ENCODE data around the gene DNAL4. TPM values are rescaled to one million over a fixed set of nuclear protein-coding genes. Genes with fewer than 3 reads are reported as not detected.

Gene DNAL4
- polyA plus RNA-seq, 1 donor (not counting 4 experiments of a cell fraction or from before 2014, with no cell fraction given) = 11.4 TPM

DNA sequence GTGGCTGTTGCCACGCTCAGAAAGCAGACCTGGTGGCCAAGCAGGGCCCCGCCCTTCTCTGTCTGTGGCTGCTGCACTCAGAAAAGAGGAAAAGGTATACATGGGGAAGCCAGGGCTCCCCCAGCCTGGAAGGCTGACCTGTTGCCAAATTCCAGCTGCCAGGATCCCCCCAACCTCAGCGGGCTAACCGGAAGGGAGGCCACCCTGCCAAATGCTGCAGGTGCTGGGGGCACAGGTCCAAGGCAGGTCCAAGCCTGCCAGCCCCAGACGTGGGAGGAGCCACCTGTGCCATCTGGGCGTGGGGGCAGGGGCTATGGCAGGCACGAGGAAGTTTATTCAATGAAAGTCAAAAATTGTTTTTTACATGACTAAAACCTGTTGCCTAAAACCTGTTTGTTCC lies 47.3 kb upstream of the DNAL4 start:
- Histone ChIP-seq H3K4me1 (ENCODE audit: control insufficient read depth, extremely low read depth, insufficient read depth, low read length) (peaks cover 3% of the 10 kb centered on the region), H3K27ac (ENCODE audit: control insufficient read depth, insufficient read depth, low read length) (no peak overlapping the region), H3K9me3 (ENCODE audit: control insufficient read depth, low read depth, low read length) (no peaks in the 10 kb centered on the region), H3K27me3 (ENCODE audit: control insufficient read depth, extremely low read depth, insufficient read depth, low read length) (peaks cover 58% of the 10 kb centered on the region), H3K4me3 (ENCODE audit: control insufficient read depth in 2 of 3, extremely low read depth in 1 of 3, insufficient read depth in 2 of 3, low read depth in 1 of 3, low read length in 3 of 3) (no peak overlapping the region), H3K4me2 (ENCODE audit: control insufficient read depth, extremely low read depth, insufficient read depth, low read depth, low read length) (no peak overlapping the region), H4K20me1 (ENCODE audit: control insufficient read depth, extremely low read depth, insufficient read depth, low read length) (peaks cover 8% of the 10 kb centered on the region), H3K9ac (ENCODE audit: control insufficient read depth, extremely low read depth, insufficient read depth, low read length) (no peak overlapping the region), H3K9me1 (ENCODE audit: control insufficient read depth, extremely low read depth, insufficient read depth, low read length) (no peaks in the 10 kb centered on the region), H3K36me3 (ENCODE audit: control insufficient read depth in 2 of 2, extremely low read depth in 1 of 2, insufficient read depth in 2 of 2, low read length in 2 of 2) (no peaks in the 10 kb centered on the region), H3K79me2 (ENCODE audit: control insufficient read depth, insufficient read depth, low read length) (no peaks in the 10 kb centered on the region), H2AFZ (ENCODE audit: control insufficient read depth, low read length) (no peak overlapping the region)
- no peak for FAIRE-seq
- TF ChIP-seq, protein P1, sequence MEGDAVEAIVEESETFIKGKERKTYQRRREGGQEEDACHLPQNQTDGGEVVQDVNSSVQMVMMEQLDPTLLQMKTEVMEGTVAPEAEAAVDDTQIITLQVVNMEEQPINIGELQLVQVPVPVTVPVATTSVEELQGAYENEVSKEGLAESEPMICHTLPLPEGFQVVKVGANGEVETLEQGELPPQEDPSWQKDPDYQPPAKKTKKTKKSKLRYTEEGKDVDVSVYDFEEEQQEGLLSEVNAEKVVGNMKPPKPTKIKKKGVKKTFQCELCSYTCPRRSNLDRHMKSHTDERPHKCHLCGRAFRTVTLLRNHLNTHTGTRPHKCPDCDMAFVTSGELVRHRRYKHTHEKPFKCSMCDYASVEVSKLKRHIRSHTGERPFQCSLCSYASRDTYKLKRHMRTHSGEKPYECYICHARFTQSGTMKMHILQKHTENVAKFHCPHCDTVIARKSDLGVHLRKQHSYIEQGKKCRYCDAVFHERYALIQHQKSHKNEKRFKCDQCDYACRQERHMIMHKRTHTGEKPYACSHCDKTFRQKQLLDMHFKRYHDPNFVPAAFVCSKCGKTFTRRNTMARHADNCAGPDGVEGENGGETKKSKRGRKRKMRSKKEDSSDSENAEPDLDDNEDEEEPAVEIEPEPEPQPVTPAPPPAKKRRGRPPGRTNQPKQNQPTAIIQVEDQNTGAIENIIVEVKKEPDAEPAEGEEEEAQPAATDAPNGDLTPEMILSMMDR (optimal IDR thresholded peaks at IDR 0.05 in 1 of 3, IDR thresholded peaks at IDR 0.05 in 1 of 3, conservative IDR thresholded peaks at IDR 0.05 in 1 of 3; ENCODE audit: extremely low read depth in 1 of 3, insufficient read depth in 2 of 3, low read length in 3 of 3) = no peak
- TF ChIP-seq EZH2 (IDR thresholded peaks at IDR 0.05; ENCODE audit: low read length) = no peak
- no peak for DNase-seq (ENCODE audit: low read depth, low spot score)
- dilution Hi-C loops (cut with MboI; ENCODE audit: extremely low pct_ligation_motif_present, low sequenced_read_pairs) = no loop called here

DNA sequence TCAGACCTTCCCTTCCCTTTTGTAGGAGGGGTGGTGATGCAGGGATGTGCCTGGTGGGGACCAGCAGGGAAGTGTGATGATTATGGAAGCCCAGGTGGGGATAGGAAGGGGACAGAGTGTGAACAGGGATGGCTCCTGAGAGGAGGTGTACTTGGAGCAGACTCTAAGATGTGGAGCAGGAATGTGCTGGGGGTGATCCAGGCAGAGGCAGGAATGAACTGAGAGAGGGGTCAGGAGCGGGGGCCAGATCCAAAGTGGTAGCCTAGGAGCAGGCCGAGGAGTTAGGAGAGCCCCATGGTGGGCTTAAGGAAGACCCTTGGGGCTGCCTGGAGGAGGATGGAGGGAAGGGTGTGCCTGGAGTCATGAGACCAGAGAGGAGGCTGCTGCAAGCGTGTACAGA lies 46.2 kb upstream of the DNAL4 start:
- no peak overlapping the region for H3K4me3 ChIP-seq (ENCODE audit: control insufficient read depth in 2 of 3, extremely low read depth in 1 of 3, insufficient read depth in 2 of 3, low read depth in 1 of 3, low read length in 3 of 3)
- FAIRE-seq = no peak
- no peak overlapping the region for H3K27ac ChIP-seq (ENCODE audit: control insufficient read depth, insufficient read depth, low read length)
- H3K9me1 ChIP-seq (ENCODE audit: control insufficient read depth, extremely low read depth, insufficient read depth, low read length) = no peaks in the 10 kb centered on the region
- peaks cover 3% of the 10 kb centered on the region for H3K4me1 ChIP-seq (ENCODE audit: control insufficient read depth, extremely low read depth, insufficient read depth, low read length)
- no peak overlapping the region for H3K9ac ChIP-seq (ENCODE audit: control insufficient read depth, extremely low read depth, insufficient read depth, low read length)
- no peak overlapping the region for H3K4me2 ChIP-seq (ENCODE audit: control insufficient read depth, extremely low read depth, insufficient read depth, low read depth, low read length)
- H2AFZ ChIP-seq (ENCODE audit: control insufficient read depth, low read length) = no peak overlapping the region
- peaks cover 58% of the 10 kb centered on the region for H3K27me3 ChIP-seq (ENCODE audit: control insufficient read depth, extremely low read depth, insufficient read depth, low read length)
- no peak for TF ChIP-seq EZH2 (IDR thresholded peaks at IDR 0.05; ENCODE audit: low read length)
- TF ChIP-seq, protein P1 (optimal IDR thresholded peaks at IDR 0.05 in 1 of 3, IDR thresholded peaks at IDR 0.05 in 1 of 3, conservative IDR thresholded peaks at IDR 0.05 in 1 of 3; ENCODE audit: extremely low read depth in 1 of 3, insufficient read depth in 2 of 3, low read length in 3 of 3) = no peak
- no peaks in the 10 kb centered on the region for H3K36me3 ChIP-seq (ENCODE audit: control insufficient read depth in 2 of 2, extremely low read depth in 1 of 2, insufficient read depth in 2 of 2, low read length in 2 of 2)
- dilution Hi-C loops (cut with MboI; ENCODE audit: extremely low pct_ligation_motif_present, low sequenced_read_pairs) = no loop called here
- H3K9me3 ChIP-seq (ENCODE audit: control insufficient read depth, low read depth, low read length) = no peaks in the 10 kb centered on the region
- no peak for DNase-seq (ENCODE audit: low read depth, low spot score)
- no peaks in the 10 kb centered on the region for H3K79me2 ChIP-seq (ENCODE audit: control insufficient read depth, insufficient read depth, low read length)
- peaks cover 8% of the 10 kb centered on the region for H4K20me1 ChIP-seq (ENCODE audit: control insufficient read depth, extremely low read depth, insufficient read depth, low read length)

Measured in keratinocyte (primary cell).